ENCODE results near the gene TBC1D23. TPM values are rescaled to one million over a fixed set of nuclear protein-coding genes. Genes with fewer than 3 reads are reported as not detected.

The TBC1D23 gene
- total and polyA plus RNA-seq, 9 of the 15 experiments (the other 6 are each of a cell fraction or from before 2014, with no cell fraction given): 23.4 to 85.8 (median 43.7) TPM

DNA sequence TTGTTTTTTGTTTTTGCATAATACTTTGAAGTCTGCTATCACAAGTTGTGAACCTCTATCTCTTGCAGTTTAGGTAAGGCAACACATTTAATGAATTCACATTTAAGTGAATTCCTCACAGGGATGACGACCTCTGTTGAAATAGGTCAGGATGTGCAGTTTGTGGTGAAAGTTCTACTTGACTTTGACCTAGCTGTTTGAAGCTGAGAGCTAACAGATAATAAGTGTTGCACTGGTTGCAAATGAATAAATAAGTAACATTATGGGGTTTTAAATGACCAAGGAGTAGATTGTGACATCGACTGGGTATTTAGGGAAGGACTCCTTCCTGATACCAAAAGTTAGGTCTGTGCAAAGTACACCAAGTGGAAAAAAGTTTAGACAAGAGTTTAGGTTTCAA lies 97.6 kb downstream of the TBC1D23 start:
- Histone ChIP-seq H3K27me3 (ENCODE audit: control insufficient read depth in 2 of 2, insufficient read depth in 2 of 2, low read length in 2 of 2) (no peaks in the 10 kb centered on the region), H3K79me2 (ENCODE audit: control insufficient read depth, insufficient read depth, low read length) (no peaks in the 10 kb centered on the region), H3K4me1 (replicated peaks in 1 of 2; ENCODE audit: control insufficient read depth in 2 of 2, insufficient read depth in 2 of 2, low read length in 2 of 2) (no peaks in the 10 kb centered on the region; a peak in 2 of 5 replicates), H3K27ac (ENCODE audit: extremely low read depth, low read depth, low read length) (no peak overlapping the region), H3K9ac (ENCODE audit: insufficient read depth in 1 of 2, low read depth in 2 of 2, low read length in 2 of 2) (no peak overlapping the region), H3K4me3 (no peak overlapping the region), H3K4me2 (ENCODE audit: insufficient read depth, low read length) (no peak overlapping the region), H2AFZ (ENCODE audit: low read depth, low read length) (no peak overlapping the region), H3K9me3 (replicated peaks; ENCODE audit: control insufficient read depth, insufficient read depth, low read depth, low read length) (no peaks in the 10 kb centered on the region), H4K20me1 (replicated peaks; ENCODE audit: control insufficient read depth, insufficient read depth, low read length) (no peaks in the 10 kb centered on the region), H3K36me3 (ENCODE audit: control insufficient read depth, insufficient read depth, low read length) (peaks cover 8% of the 10 kb centered on the region), H3K9me1 (ENCODE audit: control insufficient read depth, insufficient read depth, low read length) (no peaks in the 10 kb centered on the region)
- ATAC-seq (no peak), FAIRE-seq (no peak), DNase-seq (ENCODE audit: extremely low read depth in 1 of 4, low spot score in 3 of 4) (no peak)
- intact Hi-C loops (cut with micrococcal nuclease) (no loop called here), in situ Hi-C loops (cut with MboI) (no loop called here)
- WGBS (ENCODE audit: insufficient coverage, low coverage, missing lambda C conversion rate): 68% methylated on average over 2 of the region's 2 CpGs
- CTCF ChIA-PET (ENCODE audit: low intra/inter-chr PET ratio): no interaction called here
- no TSS peak for BruUV-seq (replicated peaks)
- POLR2A ChIA-PET: interaction anchor here (0.6 kb wide), 1 partner anchor 10 kb away, joined by 3 read pairs; no protein-coding TSS in a partner anchor
- TF ChIP-seq KHSRP (IDR thresholded peaks at IDR 0.05): no peak
- TF ChIP-seq, protein P1, sequence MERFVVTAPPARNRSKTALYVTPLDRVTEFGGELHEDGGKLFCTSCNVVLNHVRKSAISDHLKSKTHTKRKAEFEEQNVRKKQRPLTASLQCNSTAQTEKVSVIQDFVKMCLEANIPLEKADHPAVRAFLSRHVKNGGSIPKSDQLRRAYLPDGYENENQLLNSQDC (CRISPR knock-in tag; IDR thresholded peaks at IDR 0.05): no peak
- TF ChIP-seq, protein P2, sequence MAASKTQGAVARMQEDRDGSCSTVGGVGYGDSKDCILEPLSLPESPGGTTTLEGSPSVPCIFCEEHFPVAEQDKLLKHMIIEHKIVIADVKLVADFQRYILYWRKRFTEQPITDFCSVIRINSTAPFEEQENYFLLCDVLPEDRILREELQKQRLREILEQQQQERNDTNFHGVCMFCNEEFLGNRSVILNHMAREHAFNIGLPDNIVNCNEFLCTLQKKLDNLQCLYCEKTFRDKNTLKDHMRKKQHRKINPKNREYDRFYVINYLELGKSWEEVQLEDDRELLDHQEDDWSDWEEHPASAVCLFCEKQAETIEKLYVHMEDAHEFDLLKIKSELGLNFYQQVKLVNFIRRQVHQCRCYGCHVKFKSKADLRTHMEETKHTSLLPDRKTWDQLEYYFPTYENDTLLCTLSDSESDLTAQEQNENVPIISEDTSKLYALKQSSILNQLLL (CRISPR knock-in tag; IDR thresholded peaks at IDR 0.05; ENCODE audit: borderline replicate concordance): no peak
- no peak for TF ChIP-seq RHOXF2B (CRISPR knock-in tag; conservative IDR thresholded peaks at IDR 0.05)
- TF ChIP-seq, protein P3, sequence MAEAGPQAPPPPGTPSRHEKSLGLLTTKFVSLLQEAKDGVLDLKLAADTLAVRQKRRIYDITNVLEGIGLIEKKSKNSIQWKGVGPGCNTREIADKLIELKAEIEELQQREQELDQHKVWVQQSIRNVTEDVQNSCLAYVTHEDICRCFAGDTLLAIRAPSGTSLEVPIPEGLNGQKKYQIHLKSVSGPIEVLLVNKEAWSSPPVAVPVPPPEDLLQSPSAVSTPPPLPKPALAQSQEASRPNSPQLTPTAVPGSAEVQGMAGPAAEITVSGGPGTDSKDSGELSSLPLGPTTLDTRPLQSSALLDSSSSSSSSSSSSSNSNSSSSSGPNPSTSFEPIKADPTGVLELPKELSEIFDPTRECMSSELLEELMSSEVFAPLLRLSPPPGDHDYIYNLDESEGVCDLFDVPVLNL (CRISPR knock-in tag; IDR thresholded peaks at IDR 0.05; ENCODE audit: low read depth): no peak
- TF ChIP-seq ZNF717 (CRISPR knock-in tag; IDR thresholded peaks at IDR 0.05): no peak
- TF ChIP-seq, protein P4, sequence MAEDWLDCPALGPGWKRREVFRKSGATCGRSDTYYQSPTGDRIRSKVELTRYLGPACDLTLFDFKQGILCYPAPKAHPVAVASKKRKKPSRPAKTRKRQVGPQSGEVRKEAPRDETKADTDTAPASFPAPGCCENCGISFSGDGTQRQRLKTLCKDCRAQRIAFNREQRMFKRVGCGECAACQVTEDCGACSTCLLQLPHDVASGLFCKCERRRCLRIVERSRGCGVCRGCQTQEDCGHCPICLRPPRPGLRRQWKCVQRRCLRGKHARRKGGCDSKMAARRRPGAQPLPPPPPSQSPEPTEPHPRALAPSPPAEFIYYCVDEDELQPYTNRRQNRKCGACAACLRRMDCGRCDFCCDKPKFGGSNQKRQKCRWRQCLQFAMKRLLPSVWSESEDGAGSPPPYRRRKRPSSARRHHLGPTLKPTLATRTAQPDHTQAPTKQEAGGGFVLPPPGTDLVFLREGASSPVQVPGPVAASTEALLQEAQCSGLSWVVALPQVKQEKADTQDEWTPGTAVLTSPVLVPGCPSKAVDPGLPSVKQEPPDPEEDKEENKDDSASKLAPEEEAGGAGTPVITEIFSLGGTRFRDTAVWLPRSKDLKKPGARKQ (CRISPR knock-in tag; IDR thresholded peaks at IDR 0.05): no peak
- no peak for TF ChIP-seq RNF2 (IDR thresholded peaks at IDR 0.05)
- no peak for TF ChIP-seq PHF21A (IDR thresholded peaks at IDR 0.05; ENCODE audit: borderline replicate concordance, low read depth)
- no peak for TF ChIP-seq MYNN (IDR thresholded peaks at IDR 0.05)
- TF ChIP-seq MYNN (CRISPR knock-in tag; IDR thresholded peaks at IDR 0.05): no peak
- TF ChIP-seq, protein P5, sequence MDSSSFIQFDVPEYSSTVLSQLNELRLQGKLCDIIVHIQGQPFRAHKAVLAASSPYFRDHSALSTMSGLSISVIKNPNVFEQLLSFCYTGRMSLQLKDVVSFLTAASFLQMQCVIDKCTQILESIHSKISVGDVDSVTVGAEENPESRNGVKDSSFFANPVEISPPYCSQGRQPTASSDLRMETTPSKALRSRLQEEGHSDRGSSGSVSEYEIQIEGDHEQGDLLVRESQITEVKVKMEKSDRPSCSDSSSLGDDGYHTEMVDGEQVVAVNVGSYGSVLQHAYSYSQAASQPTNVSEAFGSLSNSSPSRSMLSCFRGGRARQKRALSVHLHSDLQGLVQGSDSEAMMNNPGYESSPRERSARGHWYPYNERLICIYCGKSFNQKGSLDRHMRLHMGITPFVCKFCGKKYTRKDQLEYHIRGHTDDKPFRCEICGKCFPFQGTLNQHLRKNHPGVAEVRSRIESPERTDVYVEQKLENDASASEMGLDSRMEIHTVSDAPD (CRISPR knock-in tag; IDR thresholded peaks at IDR 0.05): no peak
- no peak for TF ChIP-seq RFX5 (IDR thresholded peaks at IDR 0.05; ENCODE audit: low read depth, low read length)
- TF ChIP-seq RBM15 (IDR thresholded peaks at IDR 0.05; ENCODE audit: insufficient read depth, low read length): no peak
- no peak for TF ChIP-seq SIX5 (IDR thresholded peaks at IDR 0.05; ENCODE audit: borderline replicate concordance in 1 of 2, insufficient read depth in 1 of 2, low read depth in 1 of 2, low read length in 2 of 2)
- TF ChIP-seq CBFA2T2 (conservative IDR thresholded peaks at IDR 0.05): no peak
- no peak for TF ChIP-seq ZBED1 (IDR thresholded peaks at IDR 0.05)
- TF ChIP-seq, protein P6, sequence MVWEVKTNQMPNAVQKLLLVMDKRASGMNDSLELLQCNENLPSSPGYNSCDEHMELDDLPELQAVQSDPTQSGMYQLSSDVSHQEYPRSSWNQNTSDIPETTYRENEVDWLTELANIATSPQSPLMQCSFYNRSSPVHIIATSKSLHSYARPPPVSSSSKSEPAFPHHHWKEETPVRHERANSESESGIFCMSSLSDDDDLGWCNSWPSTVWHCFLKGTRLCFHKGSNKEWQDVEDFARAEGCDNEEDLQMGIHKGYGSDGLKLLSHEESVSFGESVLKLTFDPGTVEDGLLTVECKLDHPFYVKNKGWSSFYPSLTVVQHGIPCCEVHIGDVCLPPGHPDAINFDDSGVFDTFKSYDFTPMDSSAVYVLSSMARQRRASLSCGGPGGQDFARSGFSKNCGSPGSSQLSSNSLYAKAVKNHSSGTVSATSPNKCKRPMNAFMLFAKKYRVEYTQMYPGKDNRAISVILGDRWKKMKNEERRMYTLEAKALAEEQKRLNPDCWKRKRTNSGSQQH (CRISPR knock-in tag; IDR thresholded peaks at IDR 0.05): no peak

Measured in K562 (cell line).